HUES6 (cell line): ENCODE data around the gene CSNK2A3.
"Not testable (repeated sequence)": the region's sequence is repeated elsewhere in the genome, so short reads cannot be mapped to it uniquely, and the experiment has no call there.

ENCODE experiments used
- H3K27ac ChIP-seq: 2 replicates; pipeline ENCODE4 v1.7.0; 2013; ENCODE audit warnings: low read depth, mild to moderate bottlenecking, low read length, inconsistent platforms
- H3K27me3 ChIP-seq: 2 replicates; pipeline ENCODE4 v1.6.1; 2013; ENCODE audit warnings: low read length; ENCODE audit not compliant: control insufficient read depth, insufficient read depth
- H3K36me3 ChIP-seq: 2 replicates; pipeline ENCODE4 v1.6.1; 2013; ENCODE audit warnings: low read length; ENCODE audit not compliant: control insufficient read depth, insufficient read depth
- H3K4me1 ChIP-seq: 2 replicates; pipeline ENCODE4 v1.6.1; 2013; ENCODE audit warnings: low read length; ENCODE audit not compliant: control insufficient read depth, insufficient read depth
- H3K4me3 ChIP-seq: 2 replicates; pipeline ENCODE4 v1.5.1; 2013; ENCODE audit warnings: low read depth, low read length
- H3K9ac ChIP-seq: one replicate; pipeline ENCODE4 v1.6.1; 2013; ENCODE audit warnings: mild to moderate bottlenecking, low read length
- H3K9me3 ChIP-seq: 2 replicates; pipeline ENCODE4 v1.6.1; 2013; ENCODE audit warnings: low read depth, low read length; ENCODE audit not compliant: control insufficient read depth, insufficient read depth

CSNK2A3 gene

GRCh38 chr11:11378184-11378940, 25.3 kb upstream of the CSNK2A3 start:
- Histone ChIP-seq H3K9me3 (no peaks in the 10 kb centered on the region), H3K4me3 (no peak overlapping the region), H3K36me3 (no peaks in the 10 kb centered on the region), H3K27ac (no peak overlapping the region), H3K4me1 (peaks cover 6% of the 10 kb centered on the region; the same call in 1 of the 2 replicates), H3K9ac (no peak overlapping the region), H3K27me3 (no peaks in the 10 kb centered on the region)

- Histone ChIP-seq H3K27me3 (no peaks in the 10 kb centered on the region), H3K9me3 (no peaks in the 10 kb centered on the region), H3K4me3 (no peak overlapping the region), H3K9ac (no peak overlapping the region), H3K36me3 (no peaks in the 10 kb centered on the region), H3K4me1 (peaks cover 6% of the 10 kb centered on the region), H3K27ac (no peak overlapping the region)
These were observed 21.5 kb upstream of the CSNK2A3 start for GRCh38 chr11:11374358-11375148.

- Histone ChIP-seq H3K36me3 (no peaks in the 10 kb centered on the region), H3K27ac (no peak overlapping the region), H3K4me1 (peaks cover 6% of the 10 kb centered on the region), H3K27me3 (no peaks in the 10 kb centered on the region), H3K4me3 (no peak overlapping the region), H3K9me3 (no peaks in the 10 kb centered on the region), H3K9ac (no peak overlapping the region)
These were observed 20.9 kb upstream of the CSNK2A3 start for GRCh38 chr11:11373934-11374333.

- no peaks in the 10 kb centered on the region for H3K27me3 ChIP-seq
- no peak overlapping the region for H3K9ac ChIP-seq
- no peak overlapping the region for H3K27ac ChIP-seq
- H3K4me3 ChIP-seq, result no peak overlapping the region
- no peaks in the 10 kb centered on the region for H3K36me3 ChIP-seq
- H3K9me3 ChIP-seq, result no peaks in the 10 kb centered on the region
- H3K4me1 ChIP-seq, result peaks cover 6% of the 10 kb centered on the region
These were observed 19.4 kb upstream of the CSNK2A3 start for GRCh38 chr11:11372461-11372860.

GRCh38 chr11:11370962-11371303, 17.9 kb upstream of the CSNK2A3 start:
- Histone ChIP-seq H3K4me1 (peaks cover 6% of the 10 kb centered on the region), H3K27me3 (no peaks in the 10 kb centered on the region), H3K9me3 (no peaks in the 10 kb centered on the region), H3K36me3 (no peaks in the 10 kb centered on the region), H3K9ac (no peak overlapping the region), H3K27ac (no peak overlapping the region), H3K4me3 (no peak overlapping the region)

- Histone ChIP-seq H3K9ac (no peak overlapping the region), H3K4me3 (no peak overlapping the region), H3K9me3 (no peaks in the 10 kb centered on the region), H3K4me1 (peaks cover 6% of the 10 kb centered on the region), H3K36me3 (no peaks in the 10 kb centered on the region), H3K27ac (no peak overlapping the region), H3K27me3 (no peaks in the 10 kb centered on the region)
These were observed 17.4 kb upstream of the CSNK2A3 start for GRCh38 chr11:11370255-11370961.

GRCh38 chr11:11366793-11367192, 13.7 kb upstream of the CSNK2A3 start:
- H3K36me3 ChIP-seq, result no peaks in the 10 kb centered on the region
- H3K27me3 ChIP-seq, result no peaks in the 10 kb centered on the region
- peaks cover 5% of the 10 kb centered on the region for H3K4me1 ChIP-seq
- H3K9me3 ChIP-seq, result no peaks in the 10 kb centered on the region
- H3K9ac ChIP-seq, result no peak overlapping the region
- no peak overlapping the region for H3K4me3 ChIP-seq
- H3K27ac ChIP-seq, result no peak overlapping the region

- H3K9me3 ChIP-seq, result no peaks in the 10 kb centered on the region
These were observed 10.6 kb upstream of the CSNK2A3 start for GRCh38 chr11:11363674-11364073.

GRCh38 chr11:11359611-11360010, 6.6 kb upstream of the CSNK2A3 start:
- Histone ChIP-seq H3K36me3 (no peaks in the 10 kb centered on the region), H3K4me3 (no peak overlapping the region), H3K9me3 (no peaks in the 10 kb centered on the region), H3K27ac (no peak overlapping the region), H3K4me1 (peaks cover 5% of the 10 kb centered on the region; the same call in 1 of the 2 replicates), H3K9ac (no peak overlapping the region), H3K27me3 (no peaks in the 10 kb centered on the region)

More at GRCh38 chr11:11363674-11364073, 10.6 kb upstream of the CSNK2A3 start:
- Histone ChIP-seq H3K27ac (no peak overlapping the region), H3K36me3 (no peaks in the 10 kb centered on the region), H3K9ac (no peak overlapping the region), H3K4me1 (peaks cover 5% of the 10 kb centered on the region; the same call in 1 of the 2 replicates), H3K4me3 (no peak overlapping the region), H3K27me3 (no peaks in the 10 kb centered on the region)

GRCh38 chr11:11356842-11357241, 3.8 kb upstream of the CSNK2A3 start:
- no peaks in the 10 kb centered on the region for H3K9me3 ChIP-seq
- H3K9ac ChIP-seq, result no peak overlapping the region
- H3K27ac ChIP-seq, result no peak overlapping the region
- H3K4me1 ChIP-seq, result no peaks in the 10 kb centered on the region; the same call in 1 of the 2 replicates
- no peaks in the 10 kb centered on the region for H3K27me3 ChIP-seq
- no peaks in the 10 kb centered on the region for H3K36me3 ChIP-seq
- no peak overlapping the region for H3K4me3 ChIP-seq

GRCh38 chr11:11351851-11352250, 1.2 kb downstream of the CSNK2A3 start:
- not testable (repeated sequence) for H3K9ac ChIP-seq, H3K4me3 ChIP-seq, H3K27me3 ChIP-seq

More at GRCh38 chr11:11351851-11352250, 1.2 kb downstream of the CSNK2A3 start:
- H3K9me3 ChIP-seq, H3K4me1 ChIP-seq, H3K36me3 ChIP-seq, H3K27ac ChIP-seq: not testable (repeated sequence)
